HepG2 (cell line): Measurements from ENCODE around the gene PANK1. TPM values are rescaled to one million over a fixed set of nuclear protein-coding genes. Genes with fewer than 3 reads are reported as not detected.
A peak's percentile ranks its signal among the peaks of the same experiment; 100 is the strongest.

Source experiments
- ASH2L ChIP-seq: fragments of 300-600, 200-600 bp; sonication (generic); IDR thresholded peaks from 2 replicates; pipeline ENCODE4 v1.7.0; 2017; ENCODE audit warnings: low read depth, mild to moderate bottlenecking, moderate library complexity, mixed read lengths, low read length; ENCODE audit not compliant: insufficient read length
- CCDC6 ChIP-seq: sonication (generic); formaldehyde crosslinking; IDR thresholded peaks from 2 replicates; pipeline ENCODE4 v1.8.1; 2022; ENCODE audit warnings: mild to moderate bottlenecking, missing genetic modification reagents, moderate library complexity
- LCORL ChIP-seq, 2 experiments: fragments of 450-650 bp in 1 of 2; sonication (generic) in 1 of 2; formaldehyde crosslinking in 1 of 2; IDR thresholded peaks; 2 replicates each; pipeline versions ENCODE4 v1.5.0 to v1.6.1; 2017 to 2020; ENCODE audit warnings: antibody characterized with exemption in 1 of 2, missing genetic modification reagents in 1 of 2
- MAZ ChIP-seq, 2 experiments: sonication (generic) in 1 of 2; formaldehyde crosslinking in 1 of 2; IDR thresholded peaks; 2 replicates each; pipeline versions ENCODE4 v1.5.0 to v1.6.1; 2012 to 2020; ENCODE audit warnings: low read depth in 2 of 2, mild to moderate bottlenecking in 2 of 2, borderline replicate concordance in 1 of 2, improper control_type of control experiment in 1 of 2, low read length in 1 of 2, missing genetic modification reagents in 1 of 2, moderate library complexity in 1 of 2
- MED8 ChIP-seq: sonication (generic); formaldehyde crosslinking; IDR thresholded peaks from 2 replicates; pipeline ENCODE4 v1.8.1; 2023; ENCODE audit warnings: mild to moderate bottlenecking, missing genetic modification reagents; ENCODE audit not compliant: insufficient replicate concordance
- MTF2 ChIP-seq: sonication (generic); formaldehyde crosslinking; IDR thresholded peaks from 2 replicates; pipeline ENCODE4 v1.5.0; 2020; ENCODE audit warnings: missing genetic modification reagents, borderline replicate concordance
- PCBP2 ChIP-seq: fragments of 200-400 bp; formaldehyde crosslinking; optimal IDR thresholded peaks from 2 replicates; pipeline ENCODE3; 2018; ENCODE audit warnings: low read length, low read depth; ENCODE audit not compliant: poor library complexity, severe bottlenecking
- SRSF1 ChIP-seq: fragments of 200-400 bp; formaldehyde crosslinking; optimal IDR thresholded peaks from 2 replicates; pipeline ENCODE3; 2017; ENCODE audit warnings: mild to moderate bottlenecking, low read depth, low read length, moderate library complexity
- TBX2 ChIP-seq: sonication (generic); formaldehyde crosslinking; IDR thresholded peaks from 2 replicates; pipeline ENCODE4 v1.5.0; 2020; ENCODE audit warnings: missing genetic modification reagents, mild to moderate bottlenecking, borderline replicate concordance
- TFDP2 ChIP-seq: sonication (generic); formaldehyde crosslinking; IDR thresholded peaks from 2 replicates; pipeline ENCODE4 v1.4.0; 2020; ENCODE audit warnings: missing genetic modification reagents
- ZBTB10 ChIP-seq: sonication (generic); formaldehyde crosslinking; IDR thresholded peaks from 2 replicates; pipeline ENCODE4 v1.4.0; 2020; ENCODE audit warnings: missing genetic modification reagents, borderline replicate concordance
- ZBTB7B ChIP-seq: sonication (generic); formaldehyde crosslinking; IDR thresholded peaks from 2 replicates; pipeline ENCODE4 v1.4.0; 2020; ENCODE audit warnings: missing genetic modification reagents
- ZC3H4 ChIP-seq: sonication (generic); formaldehyde crosslinking; IDR thresholded peaks from 2 replicates; pipeline ENCODE4 v1.4.0; 2020; ENCODE audit warnings: missing genetic modification reagents, borderline replicate concordance
- ZFP82 ChIP-seq: sonication (generic); formaldehyde crosslinking; IDR thresholded peaks from 2 replicates; pipeline ENCODE4 v1.5.1; 2020; ENCODE audit warnings: mild to moderate bottlenecking, missing genetic modification reagents, borderline replicate concordance
- ZNF136 ChIP-seq: sonication (generic); formaldehyde crosslinking; IDR thresholded peaks from 2 replicates; pipeline ENCODE4 v1.8.1; 2022; ENCODE audit warnings: low read depth, mild to moderate bottlenecking, moderate library complexity, missing genetic modification reagents
- ZNF256 ChIP-seq: sonication (generic); formaldehyde crosslinking; conservative IDR thresholded peaks from 2 replicates; pipeline ENCODE4 v1.4.0; 2020; ENCODE audit warnings: missing genetic modification reagents
- ZNF674 ChIP-seq: sonication (generic); formaldehyde crosslinking; IDR thresholded peaks from 2 replicates; pipeline ENCODE4 v1.5.0; 2020; ENCODE audit warnings: low read depth, mild to moderate bottlenecking, missing genetic modification reagents
- ZNF781 ChIP-seq: sonication (generic); formaldehyde crosslinking; IDR thresholded peaks from 2 replicates; pipeline ENCODE4 v1.5.1; 2020; ENCODE audit warnings: borderline replicate concordance, mild to moderate bottlenecking, missing genetic modification reagents; ENCODE audit errors: not compliant biosample characterization
- polyA plus RNA-seq, 8 experiments: library from polyadenylated mRNA; depleted of rRNA in 3 of 8; stranded (reverse) in 7 of 8; unstranded in 1 of 8; fragments of >200 nt; fragmentation: Illumina TruSeq in 4 of 8; extraction: Trizol in 4 of 8; gene quantifications; 2 replicates each; pipeline versions ENCODE4 v1.2.1 to v1.2.3, GENCODE V29; 2011 to 2016; ENCODE audit warnings: low read depth in 4 of 8, missing spikeins in 1 of 8, mixed read lengths in 1 of 8; ENCODE audit not compliant: insufficient read depth in 1 of 8
- total RNA-seq, 5 experiments: library from RNA; depleted of rRNA; stranded (reverse); fragments of >200 nt; fragmentation: Illumina TruSeq; extraction: Trizol; gene quantifications; 2 replicates each; pipeline ENCODE4 v1.2.3, GENCODE V29; 2016; ENCODE audit warnings: low read depth in 1 of 5
- TF ChIP-seq, protein P1 (sequence below): IDR thresholded peaks from 2 replicates; pipeline ENCODE4 v1.6.1; 2016; ENCODE audit warnings: missing compliant biosample characterization, missing genetic modification reagents, borderline replicate concordance
- TF ChIP-seq, protein P2 (sequence below): sonication (generic); formaldehyde crosslinking; IDR thresholded peaks from 2 replicates; pipeline ENCODE4 v1.4.0; 2020; ENCODE audit warnings: missing genetic modification reagents

The PANK1 gene
- total and polyA plus RNA-seq, 2 of the 13 experiments (the other 11 are each of a cell fraction or from before 2014, with no cell fraction given): 18.2 to 33.3 TPM

GRCh38 chr10:89644967-89645741, at the start of gene PANK1 (continued):
- 0 out of 2 replicates have a peak, but pooled peaks have one; percentile 59 for TF ChIP-seq ZBTB10 (CRISPR knock-in tag)
- TF ChIP-seq ASH2L: peak; percentile 86
- peak; percentile 93 for TF ChIP-seq ZC3H4 (CRISPR knock-in tag)
- no peak for TF ChIP-seq MAZ (IDR thresholded peaks at IDR 0.05; ENCODE audit: borderline replicate concordance, low read depth, low read length)
- peak; percentile 72 for TF ChIP-seq MAZ (CRISPR knock-in tag; IDR thresholded peaks at IDR 0.05; ENCODE audit: low read depth)
- TF ChIP-seq ZFP82 (CRISPR knock-in tag): 0 out of 2 replicates have a peak, but pooled peaks have one; percentile 13
- TF ChIP-seq TFDP2 (CRISPR knock-in tag): peak; percentile 33; the same call in 1 of the 2 replicates
- TF ChIP-seq, protein P1, sequence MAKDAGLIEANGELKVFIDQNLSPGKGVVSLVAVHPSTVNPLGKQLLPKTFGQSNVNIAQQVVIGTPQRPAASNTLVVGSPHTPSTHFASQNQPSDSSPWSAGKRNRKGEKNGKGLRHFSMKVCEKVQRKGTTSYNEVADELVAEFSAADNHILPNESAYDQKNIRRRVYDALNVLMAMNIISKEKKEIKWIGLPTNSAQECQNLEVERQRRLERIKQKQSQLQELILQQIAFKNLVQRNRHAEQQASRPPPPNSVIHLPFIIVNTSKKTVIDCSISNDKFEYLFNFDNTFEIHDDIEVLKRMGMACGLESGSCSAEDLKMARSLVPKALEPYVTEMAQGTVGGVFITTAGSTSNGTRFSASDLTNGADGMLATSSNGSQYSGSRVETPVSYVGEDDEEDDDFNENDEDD (CRISPR knock-in tag): peak; percentile 65; the same call in 1 of the 2 replicates
- peak; percentile 43 for TF ChIP-seq SRSF1
- no peak; the same call in 1 of the 2 replicates for TF ChIP-seq ZBTB7B
- no peak for TF ChIP-seq ZNF256 (CRISPR knock-in tag)
- peak; percentile 33; the same call in 1 of the 2 replicates for TF ChIP-seq CCDC6
- TF ChIP-seq ZNF674 (CRISPR knock-in tag): no peak
- TF ChIP-seq ZNF136 (CRISPR knock-in tag): peak; percentile 59; the same call in 1 of the 2 replicates
- TF ChIP-seq, protein P2, sequence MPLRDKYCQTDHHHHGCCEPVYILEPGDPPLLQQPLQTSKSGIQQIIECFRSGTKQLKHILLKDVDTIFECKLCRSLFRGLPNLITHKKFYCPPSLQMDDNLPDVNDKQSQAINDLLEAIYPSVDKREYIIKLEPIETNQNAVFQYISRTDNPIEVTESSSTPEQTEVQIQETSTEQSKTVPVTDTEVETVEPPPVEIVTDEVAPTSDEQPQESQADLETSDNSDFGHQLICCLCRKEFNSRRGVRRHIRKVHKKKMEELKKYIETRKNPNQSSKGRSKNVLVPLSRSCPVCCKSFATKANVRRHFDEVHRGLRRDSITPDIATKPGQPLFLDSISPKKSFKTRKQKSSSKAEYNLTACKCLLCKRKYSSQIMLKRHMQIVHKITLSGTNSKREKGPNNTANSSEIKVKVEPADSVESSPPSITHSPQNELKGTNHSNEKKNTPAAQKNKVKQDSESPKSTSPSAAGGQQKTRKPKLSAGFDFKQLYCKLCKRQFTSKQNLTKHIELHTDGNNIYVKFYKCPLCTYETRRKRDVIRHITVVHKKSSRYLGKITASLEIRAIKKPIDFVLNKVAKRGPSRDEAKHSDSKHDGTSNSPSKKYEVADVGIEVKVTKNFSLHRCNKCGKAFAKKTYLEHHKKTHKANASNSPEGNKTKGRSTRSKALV (CRISPR knock-in tag): peak; percentile 20; the same call in 1 of the 2 replicates
- TF ChIP-seq MTF2 (CRISPR knock-in tag): 0 out of 2 replicates have a peak, but pooled peaks have one; percentile 49
- no peak for TF ChIP-seq PCBP2
- peak; percentile 47 for TF ChIP-seq ZNF781 (CRISPR knock-in tag)
- peak; percentile 16 for TF ChIP-seq MED8 (CRISPR knock-in tag)
- no peak for TF ChIP-seq LCORL (IDR thresholded peaks at IDR 0.05)
- peak; percentile 43 for TF ChIP-seq LCORL (CRISPR knock-in tag; IDR thresholded peaks at IDR 0.05)
- peak; percentile 86 for TF ChIP-seq TBX2 (CRISPR knock-in tag)
